ENCODE data around the gene CTSD. TPM values are rescaled to one million over a fixed set of nuclear protein-coding genes. Genes with fewer than 3 reads are reported as not detected.

The CTSD gene
- total RNA-seq, 3 donors from 2014 or later, result 244 to 694 (median 667) TPM

DNA sequence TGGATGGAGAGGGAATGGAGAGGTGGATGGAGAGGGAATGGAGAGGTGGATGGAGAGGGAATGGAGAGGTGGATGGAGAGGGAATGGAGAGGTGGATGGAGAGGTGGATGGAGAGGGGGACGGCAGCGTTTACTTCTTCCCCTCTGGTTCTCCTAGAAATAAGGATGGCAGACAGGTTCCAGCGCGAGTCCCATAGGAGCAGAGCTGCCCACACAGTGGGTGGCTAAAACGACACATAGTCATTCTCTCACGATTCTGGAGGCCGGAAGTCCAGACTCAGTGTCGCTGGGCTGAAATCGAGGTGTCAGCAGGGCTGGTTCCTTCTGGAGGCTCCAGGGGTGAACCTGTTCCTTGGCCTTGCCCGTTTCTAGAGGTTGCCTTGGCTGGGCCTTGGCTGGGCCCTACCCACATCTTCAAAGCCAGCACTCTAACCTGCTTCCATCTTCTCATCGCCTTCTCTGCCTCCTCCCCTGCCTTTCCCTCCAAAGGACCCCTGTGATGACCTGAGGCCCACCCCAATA is 12.7 kb upstream of the CTSD start:
- Histone ChIP-seq H3K27me3 (no peaks in the 10 kb centered on the region), H3K36me3 (no peaks in the 10 kb centered on the region), H3K9me3 (peaks cover 0 to 9% of the 10 kb centered on the region in 2 donors), H3K27ac (no peak overlapping the region), H3K4me1 (no peaks in the 10 kb centered on the region), H3K4me3 (no peak overlapping the region)
- intact Hi-C loops (cut with DNase I; ENCODE audit: low total_unique reads), result no loop called here
- TF ChIP-seq, protein P1, sequence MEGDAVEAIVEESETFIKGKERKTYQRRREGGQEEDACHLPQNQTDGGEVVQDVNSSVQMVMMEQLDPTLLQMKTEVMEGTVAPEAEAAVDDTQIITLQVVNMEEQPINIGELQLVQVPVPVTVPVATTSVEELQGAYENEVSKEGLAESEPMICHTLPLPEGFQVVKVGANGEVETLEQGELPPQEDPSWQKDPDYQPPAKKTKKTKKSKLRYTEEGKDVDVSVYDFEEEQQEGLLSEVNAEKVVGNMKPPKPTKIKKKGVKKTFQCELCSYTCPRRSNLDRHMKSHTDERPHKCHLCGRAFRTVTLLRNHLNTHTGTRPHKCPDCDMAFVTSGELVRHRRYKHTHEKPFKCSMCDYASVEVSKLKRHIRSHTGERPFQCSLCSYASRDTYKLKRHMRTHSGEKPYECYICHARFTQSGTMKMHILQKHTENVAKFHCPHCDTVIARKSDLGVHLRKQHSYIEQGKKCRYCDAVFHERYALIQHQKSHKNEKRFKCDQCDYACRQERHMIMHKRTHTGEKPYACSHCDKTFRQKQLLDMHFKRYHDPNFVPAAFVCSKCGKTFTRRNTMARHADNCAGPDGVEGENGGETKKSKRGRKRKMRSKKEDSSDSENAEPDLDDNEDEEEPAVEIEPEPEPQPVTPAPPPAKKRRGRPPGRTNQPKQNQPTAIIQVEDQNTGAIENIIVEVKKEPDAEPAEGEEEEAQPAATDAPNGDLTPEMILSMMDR (IDR thresholded peaks at IDR 0.05), result no peak
- no peak for TF ChIP-seq POLR2AphosphoS5 (IDR thresholded peaks at IDR 0.05)
- TF ChIP-seq POLR2A (IDR thresholded peaks at IDR 0.05), result no peak
- no peak for DNase-seq (ENCODE audit: low spot score in 2 of 2)

DNA sequence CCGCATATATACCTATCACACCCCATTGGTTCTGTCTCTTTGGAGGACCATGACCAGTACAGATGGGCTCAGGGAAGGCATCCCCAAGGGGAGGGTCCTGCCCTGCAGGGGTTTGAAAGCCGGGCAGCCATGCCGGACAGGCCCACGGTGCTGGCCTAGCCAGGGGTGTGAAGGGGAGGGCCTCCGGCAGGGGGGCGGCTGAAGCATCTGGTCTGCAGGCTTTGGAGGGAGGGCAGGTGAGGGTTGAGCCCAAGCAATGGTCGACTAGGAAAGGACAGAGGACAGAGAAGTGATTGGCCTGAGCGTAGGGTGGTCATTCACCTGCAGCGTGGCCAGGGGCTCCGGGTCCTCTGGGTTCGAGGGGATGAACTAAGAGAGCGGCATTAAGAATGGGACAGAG is 11.2 kb upstream of the CTSD start:
- H3K27me3 ChIP-seq, result no peaks in the 10 kb centered on the region
- peaks cover 0 to 9% of the 10 kb centered on the region in 2 donors for H3K9me3 ChIP-seq
- H3K27ac ChIP-seq, result no peak overlapping the region
- peak in 1 of 2 donors; percentile 36 for DNase-seq (ENCODE audit: low spot score in 2 of 2)
- intact Hi-C loops (cut with DNase I; ENCODE audit: low total_unique reads), result no loop called here
- H3K4me3 ChIP-seq, result no peak overlapping the region
- H3K4me1 ChIP-seq, result no peaks in the 10 kb centered on the region
- TF ChIP-seq, protein P1 (IDR thresholded peaks at IDR 0.05), result no peak
- TF ChIP-seq POLR2A (IDR thresholded peaks at IDR 0.05), result no peak
- TF ChIP-seq POLR2AphosphoS5 (IDR thresholded peaks at IDR 0.05), result no peak
- H3K36me3 ChIP-seq, result no peaks in the 10 kb centered on the region

DNA sequence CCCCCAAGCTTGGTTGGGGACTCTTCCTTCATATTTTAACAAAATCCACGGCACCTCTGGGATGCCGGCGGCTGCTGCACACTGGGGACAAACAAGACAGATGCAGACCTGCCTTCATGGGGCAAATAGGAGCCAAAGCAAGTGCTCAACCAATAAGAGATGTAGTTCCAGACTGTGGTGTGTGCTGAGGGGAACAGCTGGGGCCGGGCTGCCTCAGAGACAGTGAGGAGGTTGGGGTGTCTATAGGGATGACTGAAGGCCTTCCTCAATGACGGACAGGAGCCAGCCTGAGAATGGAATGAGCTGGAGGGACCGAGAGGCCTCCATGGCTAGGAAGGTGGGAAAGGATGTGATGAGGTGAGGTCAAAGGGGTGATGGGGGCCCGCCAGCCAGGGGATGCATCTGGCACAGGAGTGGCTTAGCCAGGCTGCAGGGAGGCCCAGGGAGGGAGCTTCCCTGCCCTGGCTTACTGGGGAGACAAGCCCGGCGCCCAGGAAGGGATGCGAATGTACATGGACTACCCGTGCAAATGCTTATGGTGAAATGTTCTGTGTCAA is 10.3 kb upstream of the CTSD start:
- no peaks in the 10 kb centered on the region for H3K27me3 ChIP-seq
- no peak overlapping the region for H3K4me3 ChIP-seq
- intact Hi-C loops (cut with DNase I; ENCODE audit: low total_unique reads), result no loop called here
- TF ChIP-seq, protein P1 (IDR thresholded peaks at IDR 0.05), result no peak
- TF ChIP-seq POLR2AphosphoS5 (IDR thresholded peaks at IDR 0.05) (no peak), POLR2A (IDR thresholded peaks at IDR 0.05) (no peak)
- peaks cover 0 to 9% of the 10 kb centered on the region in 2 donors for H3K9me3 ChIP-seq
- H3K27ac ChIP-seq, result no peak overlapping the region
- DNase-seq (ENCODE audit: low spot score in 2 of 2), result no peak
- H3K36me3 ChIP-seq, result no peaks in the 10 kb centered on the region
- H3K4me1 ChIP-seq, result no peaks in the 10 kb centered on the region

DNA sequence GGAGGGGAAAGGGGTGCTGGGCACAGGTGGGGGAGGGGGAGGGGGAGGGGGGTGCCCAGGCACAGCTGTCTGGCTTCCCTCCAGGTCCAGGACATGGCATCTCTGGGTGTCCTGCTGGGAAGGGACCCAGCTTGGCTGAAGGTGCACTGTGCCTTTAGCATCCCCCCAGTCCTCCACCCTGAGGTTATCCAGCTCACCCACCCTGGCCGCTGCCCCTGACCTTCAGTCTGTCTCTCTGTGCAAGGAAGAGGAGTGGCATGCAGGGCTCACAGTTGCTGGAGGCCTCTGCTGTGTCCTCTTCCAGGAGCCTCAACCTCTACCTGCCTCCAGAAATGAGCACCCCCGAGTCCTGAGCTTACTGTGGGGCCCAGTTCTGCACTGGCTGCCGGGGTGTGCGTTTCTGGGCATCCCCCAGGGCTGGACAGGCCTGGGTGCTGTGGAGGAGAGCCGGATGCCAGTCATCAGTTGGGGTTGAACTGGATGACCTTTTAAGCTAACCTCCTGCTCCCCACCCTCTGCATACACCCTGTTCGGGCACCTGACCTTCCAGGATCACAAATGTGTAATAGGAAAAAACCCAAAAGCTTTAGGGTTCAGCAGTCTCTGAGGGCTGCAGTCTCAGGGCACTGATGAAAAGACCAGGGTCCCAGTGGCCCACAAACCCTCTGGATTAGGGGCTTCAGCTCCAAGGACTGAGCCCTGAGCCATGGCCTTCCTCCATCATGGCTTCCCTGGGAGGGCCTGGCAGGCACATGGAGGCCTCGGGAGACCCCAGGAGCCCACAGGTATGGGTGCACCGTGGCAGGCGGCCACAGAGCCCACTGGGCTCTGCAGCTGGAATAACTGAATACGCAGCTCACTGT is 9.6 kb upstream of the CTSD start:
- Histone ChIP-seq H3K27ac (no peak overlapping the region), H3K9me3 (peaks cover 0 to 9% of the 10 kb centered on the region in 2 donors), H3K4me1 (no peaks in the 10 kb centered on the region), H3K4me3 (no peak overlapping the region), H3K27me3 (no peaks in the 10 kb centered on the region), H3K36me3 (no peaks in the 10 kb centered on the region)
- DNase-seq (ENCODE audit: low spot score in 2 of 2), result no peak
- TF ChIP-seq, protein P1 (IDR thresholded peaks at IDR 0.05), result no peak
- TF ChIP-seq POLR2A (IDR thresholded peaks at IDR 0.05) (no peak), POLR2AphosphoS5 (IDR thresholded peaks at IDR 0.05) (no peak)
- intact Hi-C loops (cut with DNase I; ENCODE audit: low total_unique reads), result no loop called here

All from breast epithelium (tissue), 4 donors.